HL-60/S4 treated with phorbol 12-myristate 13-acetate at 8.2 ng/mL for 4 days and 3 days (cell line): Measurements from ENCODE around the gene USP34.
"Not testable (repeated sequence)": the region's sequence is repeated elsewhere in the genome, so short reads cannot be mapped to it uniquely, and the experiment has no call there.

Source experiments
- in situ Hi-C: fragments of 300-500 bp; cut with MboI; formaldehyde crosslinking; loops from 2 replicates; pipeline ENCODE4 v1.15.0; 2022; ENCODE audit warnings: low sequenced_read_pairs

USP34 gene, protein sequence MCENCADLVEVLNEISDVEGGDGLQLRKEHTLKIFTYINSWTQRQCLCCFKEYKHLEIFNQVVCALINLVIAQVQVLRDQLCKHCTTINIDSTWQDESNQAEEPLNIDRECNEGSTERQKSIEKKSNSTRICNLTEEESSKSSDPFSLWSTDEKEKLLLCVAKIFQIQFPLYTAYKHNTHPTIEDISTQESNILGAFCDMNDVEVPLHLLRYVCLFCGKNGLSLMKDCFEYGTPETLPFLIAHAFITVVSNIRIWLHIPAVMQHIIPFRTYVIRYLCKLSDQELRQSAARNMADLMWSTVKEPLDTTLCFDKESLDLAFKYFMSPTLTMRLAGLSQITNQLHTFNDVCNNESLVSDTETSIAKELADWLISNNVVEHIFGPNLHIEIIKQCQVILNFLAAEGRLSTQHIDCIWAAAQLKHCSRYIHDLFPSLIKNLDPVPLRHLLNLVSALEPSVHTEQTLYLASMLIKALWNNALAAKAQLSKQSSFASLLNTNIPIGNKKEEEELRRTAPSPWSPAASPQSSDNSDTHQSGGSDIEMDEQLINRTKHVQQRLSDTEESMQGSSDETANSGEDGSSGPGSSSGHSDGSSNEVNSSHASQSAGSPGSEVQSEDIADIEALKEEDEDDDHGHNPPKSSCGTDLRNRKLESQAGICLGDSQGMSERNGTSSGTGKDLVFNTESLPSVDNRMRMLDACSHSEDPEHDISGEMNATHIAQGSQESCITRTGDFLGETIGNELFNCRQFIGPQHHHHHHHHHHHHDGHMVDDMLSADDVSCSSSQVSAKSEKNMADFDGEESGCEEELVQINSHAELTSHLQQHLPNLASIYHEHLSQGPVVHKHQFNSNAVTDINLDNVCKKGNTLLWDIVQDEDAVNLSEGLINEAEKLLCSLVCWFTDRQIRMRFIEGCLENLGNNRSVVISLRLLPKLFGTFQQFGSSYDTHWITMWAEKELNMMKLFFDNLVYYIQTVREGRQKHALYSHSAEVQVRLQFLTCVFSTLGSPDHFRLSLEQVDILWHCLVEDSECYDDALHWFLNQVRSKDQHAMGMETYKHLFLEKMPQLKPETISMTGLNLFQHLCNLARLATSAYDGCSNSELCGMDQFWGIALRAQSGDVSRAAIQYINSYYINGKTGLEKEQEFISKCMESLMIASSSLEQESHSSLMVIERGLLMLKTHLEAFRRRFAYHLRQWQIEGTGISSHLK (N-terminal part only)

DNA sequence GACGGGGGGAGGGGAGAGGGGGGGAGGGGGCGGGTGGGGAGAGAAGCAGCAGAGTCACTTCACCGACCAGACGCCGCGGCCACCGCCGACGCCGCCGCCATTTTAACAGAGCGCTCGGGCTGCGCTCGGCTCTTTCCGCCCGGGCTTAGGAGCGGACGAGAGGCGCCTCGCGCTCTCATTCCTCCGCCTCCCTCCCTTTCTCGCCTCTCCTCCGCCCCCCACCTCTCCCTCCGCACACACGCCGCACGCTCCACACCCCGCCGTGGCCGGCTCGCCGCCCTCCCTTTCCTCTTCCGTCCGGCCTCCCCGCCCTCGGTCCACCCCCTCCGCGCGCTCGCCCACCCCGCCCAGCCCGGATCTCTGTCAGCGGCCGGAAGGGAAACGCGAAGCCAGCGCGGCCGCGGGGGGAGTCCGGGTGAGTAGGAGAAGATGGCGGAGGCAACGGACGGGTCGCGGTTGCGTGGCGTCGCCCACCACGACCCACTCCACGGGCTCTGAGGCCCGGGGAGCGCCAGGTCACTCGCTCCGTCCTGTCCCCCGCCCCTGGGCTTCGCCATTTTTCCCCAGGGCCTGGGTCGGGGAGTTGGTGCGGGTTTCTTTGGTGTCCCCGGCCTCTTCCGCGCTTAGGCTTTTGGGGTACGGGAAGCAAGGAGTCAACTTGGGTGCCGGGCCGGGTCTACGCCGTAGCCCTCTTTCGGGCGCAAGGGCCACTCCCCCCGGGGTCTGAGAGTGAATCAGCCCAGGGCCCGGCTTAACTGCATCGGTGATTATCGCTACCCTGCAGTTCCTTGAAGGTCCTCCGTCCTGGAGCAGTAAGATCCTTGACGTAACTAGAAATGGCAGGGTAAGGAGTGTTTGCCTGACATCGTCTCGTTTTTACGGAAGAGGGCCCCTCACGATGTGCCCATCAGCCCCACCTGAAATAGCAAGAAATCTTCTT lies at the start of gene USP34:
USP34 (minus strand) TSS at position 123 of the 940 bp plus-strand sequence. CDS start 395 bp downstream, outside the sequence.
- in situ Hi-C loops, result no loop called here

GRCh38 chr2:61520261-61520660 lies 49.4 kb upstream of the USP34 start:
- in situ Hi-C loops, result no loop called here

- in situ Hi-C loops, result no loop called here
These were observed 42.0 kb upstream of the USP34 start for GRCh38 chr2:61512768-61513398.

- in situ Hi-C loops, result no loop called here
These were observed 40.1 kb upstream of the USP34 start for GRCh38 chr2:61510674-61511671.

GRCh38 chr2:61504949-61505348 lies 34.1 kb upstream of the USP34 start:
- in situ Hi-C loops, result no loop called here

- in situ Hi-C loops, result no loop called here
These were observed 28.2 kb upstream of the USP34 start for GRCh38 chr2:61499060-61499459.

DNA sequence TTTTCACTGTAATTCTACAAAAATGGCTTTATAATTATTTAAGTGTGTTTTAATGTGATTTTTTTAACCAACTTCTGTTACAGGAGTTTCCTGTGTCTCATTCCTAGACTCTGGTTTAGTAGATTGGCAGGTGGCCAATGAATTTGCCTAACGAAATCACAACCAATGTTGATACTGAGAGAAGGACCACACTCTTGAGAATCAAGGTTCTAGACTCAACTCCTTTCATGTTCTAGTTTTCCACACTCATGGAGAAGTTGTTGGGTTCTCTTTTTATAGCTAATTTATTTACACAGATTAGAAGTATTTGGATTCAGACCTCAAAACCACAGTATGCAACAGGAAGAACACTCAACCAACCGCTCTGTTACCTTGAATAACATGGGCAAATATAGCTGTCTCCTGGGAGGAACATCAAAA lies 22.6 kb upstream of the USP34 start:
- in situ Hi-C loops, result no loop called here

DNA sequence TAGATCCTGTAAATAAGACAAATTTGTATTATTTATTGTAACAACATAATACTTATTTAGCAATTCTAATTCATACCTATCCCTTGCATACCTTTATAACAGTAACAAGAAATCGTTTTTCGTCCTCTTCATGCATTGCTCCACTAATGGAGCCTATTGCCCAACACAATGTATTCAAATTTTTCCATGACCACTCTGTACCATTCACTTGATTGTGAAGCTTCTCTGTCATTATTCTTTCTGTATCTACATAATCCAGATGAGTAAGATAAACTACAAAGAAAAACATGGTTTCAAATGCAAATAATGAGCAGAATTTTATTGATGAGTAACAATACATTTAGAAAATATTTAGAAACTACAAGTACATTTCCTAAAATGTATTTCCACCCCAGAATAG lies 21.6 kb upstream of the USP34 start:
- in situ Hi-C loops, result no loop called here

DNA sequence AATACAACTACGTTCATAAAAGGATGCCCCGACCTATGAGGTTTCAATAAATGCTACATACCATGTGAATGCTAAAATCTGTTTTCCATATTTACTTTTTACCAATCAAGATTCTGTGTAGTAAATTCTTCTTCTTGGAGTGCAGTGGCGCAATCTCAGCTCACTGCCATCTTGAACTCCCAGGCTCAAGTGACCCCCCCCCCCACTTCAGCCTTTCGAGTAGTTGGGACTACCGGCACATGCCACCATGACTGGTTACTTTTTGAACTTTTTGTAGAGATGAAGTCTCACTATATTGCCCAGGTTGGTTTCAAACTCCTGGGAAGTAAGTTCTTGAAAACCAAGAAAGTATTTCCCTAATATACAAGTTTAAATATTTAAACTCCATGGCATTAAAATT lies 14.4 kb upstream of the USP34 start:
- in situ Hi-C loops, result no loop called here

DNA sequence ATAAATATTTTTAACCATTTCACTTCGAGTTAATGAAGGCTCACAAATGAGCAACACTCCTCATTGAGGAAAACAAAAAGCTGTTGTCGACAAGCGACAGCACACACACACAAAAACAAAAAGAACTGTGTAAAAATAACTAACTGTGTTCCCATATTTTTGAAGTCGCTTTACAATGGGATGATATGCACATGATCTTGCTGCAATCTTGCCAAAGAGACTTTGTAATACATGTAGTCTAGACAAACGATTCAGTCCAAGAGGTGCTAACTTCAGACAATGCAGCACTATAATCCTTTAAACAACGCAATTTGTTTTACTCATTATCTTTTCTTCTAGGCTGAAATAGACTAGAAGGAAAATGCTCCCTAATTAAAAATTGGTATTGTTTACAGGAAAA lies 7.2 kb upstream of the USP34 start:
- in situ Hi-C loops, result no loop called here

DNA sequence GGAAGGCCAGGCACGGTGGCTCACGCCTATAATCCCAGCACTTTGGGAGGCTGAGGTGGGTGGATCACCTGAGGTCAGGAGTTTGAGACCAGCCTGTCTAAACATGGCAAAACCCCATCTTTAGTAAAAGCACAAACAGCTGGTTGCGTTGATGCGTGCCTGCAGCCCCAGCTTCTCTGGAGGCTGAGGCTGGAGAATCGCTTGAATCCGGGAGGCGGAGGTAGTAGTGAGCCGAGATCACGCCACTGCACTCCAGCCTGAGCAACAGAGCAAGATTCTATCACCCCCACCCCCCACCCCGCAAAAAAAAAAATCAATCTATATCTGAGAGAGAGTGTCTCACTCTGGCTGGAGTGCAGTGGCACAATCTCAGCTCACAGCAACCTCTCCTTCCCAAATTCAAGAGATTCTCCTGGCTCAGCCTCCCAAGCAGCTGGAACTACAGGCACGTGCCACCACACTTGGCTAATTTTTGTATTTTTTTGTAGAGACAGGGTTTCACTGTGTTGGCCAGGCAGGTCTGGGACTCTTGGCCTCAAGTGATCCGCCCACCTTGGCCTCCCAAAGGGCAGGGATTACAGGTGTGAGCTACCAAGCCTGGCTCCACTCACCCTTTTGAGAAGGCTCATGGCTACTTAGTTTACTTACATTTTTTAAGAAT lies 6.2 kb upstream of the USP34 start:
- in situ Hi-C loops, result not testable (repeated sequence)

- in situ Hi-C loops, result no loop called here
These were observed 1.3 kb upstream of the USP34 start for GRCh38 chr2:61471905-61472805.

GRCh38 chr2:61470122-61470951 lies 550 bp downstream of the USP34 start:
- in situ Hi-C loops, result no loop called here

DNA sequence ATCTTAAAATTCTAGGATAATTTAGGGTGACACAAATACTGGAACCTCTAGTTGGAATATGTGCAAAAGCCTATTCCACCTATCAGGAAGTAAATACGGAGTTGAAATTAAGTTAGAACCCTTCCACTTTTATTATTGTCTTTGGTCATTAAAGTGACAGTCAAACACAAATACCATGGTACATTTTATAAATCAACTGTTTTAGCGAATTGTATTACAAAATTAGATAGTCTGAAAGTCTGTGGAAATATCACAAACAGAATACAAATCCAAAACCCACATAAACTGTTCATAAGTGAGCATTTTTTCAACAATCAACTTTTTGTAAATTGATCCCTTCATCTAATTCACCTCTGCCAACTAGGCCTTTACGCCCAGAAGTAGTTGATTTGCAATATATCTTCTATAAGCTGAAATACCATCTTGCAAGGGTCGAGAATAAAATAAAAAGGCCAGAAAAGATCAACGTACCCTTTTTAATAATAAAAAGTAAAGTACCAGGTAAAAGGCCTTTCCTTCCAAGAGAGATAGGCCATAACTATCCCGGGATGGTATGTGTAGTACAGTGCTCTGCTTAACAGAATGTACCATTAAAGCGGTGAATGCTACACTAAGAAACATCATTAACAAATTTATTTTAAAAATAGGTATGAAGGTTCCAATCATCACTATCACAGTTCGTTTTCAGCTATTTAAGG lies 1.3 kb downstream of the USP34 start:
- in situ Hi-C loops, result no loop called here

DNA sequence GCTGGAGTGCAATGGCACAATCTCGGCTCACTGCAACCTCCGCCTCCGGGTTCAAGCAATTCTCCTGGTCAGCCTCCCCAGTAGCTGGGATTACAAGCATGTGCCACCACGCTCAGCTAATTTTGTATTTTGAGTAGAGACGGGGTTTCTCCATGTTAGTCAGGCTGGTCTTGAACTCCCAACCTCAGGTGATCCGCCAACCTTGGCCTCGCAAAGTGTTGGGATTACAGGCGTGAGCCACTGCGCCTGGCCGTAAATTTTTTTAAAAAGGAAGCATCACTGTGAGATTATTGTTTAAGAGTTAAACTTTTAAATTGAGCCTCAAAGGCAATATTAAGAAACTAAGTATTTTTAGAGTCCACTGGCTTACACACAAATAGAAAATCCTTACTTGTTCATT lies 2.7 kb downstream of the USP34 start:
- in situ Hi-C loops, result not testable (repeated sequence)
